HG02610 (cell line): Measurements from ENCODE around the gene SLC16A2.
"Not testable (repeated sequence)": the region's sequence is repeated elsewhere in the genome, so short reads cannot be mapped to it uniquely, and the experiment has no call there.

Experiments used
- ATAC-seq: cut with Tn5 transposase; IDR thresholded peaks from one replicate; pipeline ENCODE4 v1.9.1; 2021; ENCODE audit warnings: mild to moderate bottlenecking, moderate library complexity; ENCODE audit not compliant: unreplicated experiment

Gene SLC16A2

DNA sequence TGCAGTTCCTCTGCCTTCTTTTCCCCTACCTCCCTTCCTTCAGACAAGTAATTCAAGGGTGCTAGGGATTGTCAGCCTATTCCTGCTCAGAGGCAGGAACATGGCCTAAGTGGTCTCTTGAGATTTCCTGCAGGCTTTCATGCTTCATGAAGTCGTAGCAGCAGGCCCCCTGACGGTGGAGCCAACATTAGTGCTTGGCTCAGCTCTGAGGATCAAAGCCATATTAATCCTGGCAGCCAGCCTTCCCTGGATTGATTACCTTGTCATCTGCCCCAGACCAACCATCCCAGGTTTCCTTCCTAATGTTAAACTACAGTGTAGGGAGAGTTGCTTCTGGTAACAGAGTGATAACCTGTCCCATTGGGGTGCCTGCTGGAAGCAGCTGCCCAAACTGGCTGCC lies 84.1 kb downstream of the SLC16A2 start:
- no peak for ATAC-seq

DNA sequence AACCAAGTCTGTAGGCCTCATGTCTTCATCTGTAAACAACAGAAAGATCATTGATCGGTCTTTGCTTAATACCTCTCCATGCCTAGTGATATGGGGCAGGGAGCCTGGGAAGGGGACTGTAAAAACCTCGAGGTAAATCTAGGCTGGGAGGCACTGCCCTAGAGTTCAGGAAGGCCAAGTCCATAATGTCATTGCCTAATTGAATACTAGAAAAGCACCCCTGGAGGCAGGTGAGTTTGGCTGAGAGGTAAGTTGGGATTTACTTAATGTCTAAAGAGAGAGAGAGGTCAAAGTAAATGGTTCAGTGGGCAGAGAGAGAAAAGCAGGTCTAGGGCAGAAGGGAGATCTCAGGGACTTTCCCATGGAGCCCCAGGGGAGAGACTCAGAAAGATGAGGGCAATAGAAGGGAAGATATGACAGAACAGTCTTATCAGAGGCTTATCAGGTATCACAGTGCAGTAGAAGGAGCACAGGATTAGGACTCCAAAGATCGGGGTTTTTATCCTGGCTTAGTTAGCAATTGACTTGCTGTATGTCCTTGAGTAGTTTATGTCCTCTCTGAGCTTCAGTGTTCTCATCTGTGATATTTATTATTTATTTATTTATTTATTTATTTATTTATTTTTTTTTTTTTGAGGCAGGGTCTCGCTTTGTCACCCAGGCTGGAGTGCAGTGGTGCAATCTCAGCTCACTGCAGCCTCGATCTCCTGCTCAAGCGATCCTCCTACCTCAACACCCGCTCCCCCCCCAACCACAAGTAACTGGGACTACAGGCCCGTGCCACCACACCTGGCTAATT lies 85.2 kb downstream of the SLC16A2 start:
- ATAC-seq: peak; percentile 97

DNA sequence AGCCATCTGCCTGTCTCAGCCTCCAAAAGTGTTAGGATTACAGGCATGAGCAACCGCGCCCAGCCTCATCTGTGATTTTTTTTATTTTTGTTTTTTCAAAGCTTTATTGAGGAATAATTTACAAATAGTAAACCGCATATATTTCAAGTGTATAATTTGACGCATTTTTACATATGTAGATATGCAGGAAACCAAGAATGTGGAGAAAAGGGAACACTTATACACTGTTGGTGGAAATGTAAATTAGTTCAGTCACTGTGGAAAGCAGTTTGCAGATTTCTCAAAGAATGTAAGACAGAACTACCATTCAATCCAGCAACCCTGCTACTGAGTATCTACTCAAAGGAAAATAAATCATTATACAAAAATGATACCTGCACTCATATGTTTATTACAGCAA lies 85.9 kb downstream of the SLC16A2 start:
- ATAC-seq: no peak

DNA sequence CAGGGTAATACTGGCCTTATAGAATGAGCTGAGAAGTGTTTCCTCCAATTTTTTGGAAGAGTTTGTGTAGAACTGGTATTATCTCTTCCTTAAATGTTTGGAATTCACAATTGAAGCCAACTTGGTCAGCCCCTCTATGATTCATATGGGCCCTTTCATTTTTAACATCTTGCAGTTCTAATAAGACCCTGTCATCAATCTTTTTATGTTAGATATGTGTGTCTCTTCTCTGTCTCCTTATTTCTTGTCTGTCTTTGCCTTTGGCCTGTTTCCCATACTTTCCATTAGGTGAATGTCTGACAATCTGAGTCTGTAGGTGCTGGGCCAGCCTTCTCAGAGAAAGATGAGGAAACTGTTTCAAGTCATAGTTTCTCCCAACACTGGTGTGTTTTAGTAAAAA lies 88.7 kb downstream of the SLC16A2 start:
- ATAC-seq: peak; percentile 2

DNA sequence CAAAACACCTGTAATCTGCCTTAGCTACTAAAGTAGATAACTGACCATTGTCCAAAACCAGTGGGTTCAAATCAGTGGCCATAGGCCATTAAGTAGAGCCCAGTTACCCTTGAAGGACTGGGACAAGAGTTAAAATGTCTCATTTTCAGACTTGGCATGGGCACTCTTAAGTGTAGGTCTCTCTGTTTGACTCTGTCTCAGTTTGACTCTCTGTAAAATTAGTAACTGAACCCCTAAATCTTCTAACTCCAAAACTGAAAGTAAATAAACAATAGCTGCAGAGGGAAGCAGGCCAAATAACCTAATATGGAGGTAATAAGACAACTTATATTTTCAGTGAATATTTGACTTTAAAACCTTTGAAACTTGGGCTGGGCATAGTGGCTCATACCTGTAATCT lies 89.1 kb downstream of the SLC16A2 start:
- peak; percentile 49 for ATAC-seq

DNA sequence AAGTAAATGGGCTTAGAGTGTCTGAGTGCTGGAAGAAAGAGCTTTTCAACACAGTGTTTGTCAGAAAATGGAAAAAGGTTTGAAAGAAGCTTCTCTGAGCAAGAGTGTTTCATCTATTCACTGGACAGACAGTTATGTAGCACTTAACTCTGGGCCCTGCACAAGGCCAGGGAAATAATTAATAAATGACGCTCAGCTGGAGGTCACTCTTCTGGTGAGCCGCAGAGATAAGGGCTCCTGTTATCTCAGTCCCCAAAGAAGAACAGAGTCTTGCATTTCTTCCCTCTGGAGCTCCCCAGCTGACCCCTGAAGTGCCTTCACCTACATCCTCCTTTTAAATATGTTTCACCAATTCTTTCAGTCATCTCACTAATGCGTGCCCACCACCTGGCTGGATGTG lies 90.4 kb downstream of the SLC16A2 start:
- ATAC-seq: no peak

DNA sequence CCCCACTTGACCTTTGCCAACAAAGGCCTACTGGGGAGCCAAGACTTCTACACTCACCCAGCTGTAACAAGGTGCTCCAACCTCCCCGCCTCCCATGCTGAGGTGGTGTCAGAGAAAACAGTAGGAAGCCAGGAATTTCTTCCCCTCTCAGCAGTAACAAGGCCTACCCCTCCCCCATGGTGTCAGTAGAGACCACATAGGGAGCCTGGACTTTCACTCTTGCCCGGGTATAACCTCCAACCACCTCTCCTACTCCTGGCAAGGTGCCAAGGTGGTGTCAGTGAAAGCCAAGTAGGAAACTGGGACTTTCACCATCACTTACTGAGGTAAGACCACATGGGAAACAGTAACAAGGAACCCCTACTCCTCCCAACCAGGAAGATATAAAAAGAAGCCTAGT lies 93.1 kb downstream of the SLC16A2 start:
- ATAC-seq: no peak

DNA sequence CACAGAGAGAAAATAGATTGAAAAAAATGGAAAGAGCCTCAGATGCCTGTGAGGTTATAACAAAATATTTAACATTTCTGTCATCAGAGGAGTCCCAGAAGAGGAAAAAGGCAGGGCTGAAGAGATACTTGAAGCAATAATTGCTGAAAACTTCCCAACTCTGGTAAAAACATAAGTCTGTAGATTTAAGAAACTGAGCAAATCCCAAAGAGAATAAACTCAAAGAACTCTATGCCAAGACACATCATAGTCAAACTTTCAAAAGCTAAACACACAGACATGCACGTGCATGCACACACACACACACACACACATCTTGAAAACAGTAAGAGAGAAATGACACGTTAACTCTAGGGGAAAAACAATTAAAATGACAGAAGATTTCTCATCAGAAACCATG lies 94.1 kb downstream of the SLC16A2 start:
- no peak for ATAC-seq

DNA sequence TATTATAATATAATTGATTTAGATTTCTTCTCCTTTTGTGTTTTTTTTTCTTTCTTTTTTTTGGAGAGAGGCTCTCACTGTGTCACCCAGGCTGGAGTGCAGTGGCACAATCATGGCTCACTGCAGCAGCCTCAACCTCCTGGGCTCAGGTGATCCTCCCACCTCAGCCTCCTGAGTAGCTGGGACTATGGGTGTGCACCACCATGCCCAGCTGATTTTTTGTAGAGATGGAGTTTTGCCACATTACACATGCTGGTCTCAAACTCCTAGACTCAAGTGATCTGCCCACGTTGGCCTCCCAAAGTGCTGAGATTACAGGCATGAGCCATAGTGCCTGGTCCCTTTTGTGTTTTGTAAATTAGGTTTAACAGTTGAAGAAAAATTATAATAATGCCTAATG lies 94.7 kb downstream of the SLC16A2 start:
- ATAC-seq: not testable (repeated sequence)

DNA sequence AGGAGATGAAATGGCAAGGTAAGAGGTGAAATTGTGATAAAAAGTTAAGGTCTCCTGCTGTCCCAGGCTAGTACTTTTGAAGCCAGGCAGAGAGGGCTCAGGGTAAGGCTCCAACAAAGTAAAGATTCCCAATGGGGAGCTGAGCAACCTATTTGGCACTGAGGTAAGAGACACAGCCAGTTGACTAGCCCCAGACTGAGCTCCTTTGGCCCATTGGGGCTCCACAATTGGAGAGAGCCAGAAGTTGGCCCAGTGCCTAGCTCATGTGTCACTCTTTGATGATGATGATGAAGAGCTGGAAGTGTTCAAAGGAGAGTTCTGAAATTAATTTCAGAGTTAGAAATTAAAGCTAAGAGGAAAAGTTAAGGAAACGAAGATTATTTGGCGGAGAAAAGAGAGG lies 98.6 kb downstream of the SLC16A2 start:
- no peak for ATAC-seq

DNA sequence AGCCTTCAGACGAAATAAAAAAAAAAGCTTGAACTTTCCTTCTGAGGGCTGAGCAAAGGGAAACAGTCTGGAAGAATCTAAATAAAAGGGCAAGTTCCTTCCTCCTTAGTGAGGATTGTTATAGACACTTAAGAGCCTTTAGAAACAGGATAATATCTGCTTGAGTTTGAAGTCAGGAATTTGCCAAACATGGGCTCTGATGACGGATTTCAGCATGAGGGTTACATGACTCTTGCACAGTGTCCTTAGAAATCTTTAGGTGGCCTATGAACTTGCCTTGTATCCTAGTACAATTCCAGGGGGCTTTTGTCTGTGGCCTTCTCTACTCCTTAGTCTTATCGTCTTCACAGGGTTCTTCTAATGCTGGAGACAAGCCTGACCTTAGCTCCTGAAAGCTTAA lies 99.0 kb downstream of the SLC16A2 start:
- no peak for ATAC-seq

DNA sequence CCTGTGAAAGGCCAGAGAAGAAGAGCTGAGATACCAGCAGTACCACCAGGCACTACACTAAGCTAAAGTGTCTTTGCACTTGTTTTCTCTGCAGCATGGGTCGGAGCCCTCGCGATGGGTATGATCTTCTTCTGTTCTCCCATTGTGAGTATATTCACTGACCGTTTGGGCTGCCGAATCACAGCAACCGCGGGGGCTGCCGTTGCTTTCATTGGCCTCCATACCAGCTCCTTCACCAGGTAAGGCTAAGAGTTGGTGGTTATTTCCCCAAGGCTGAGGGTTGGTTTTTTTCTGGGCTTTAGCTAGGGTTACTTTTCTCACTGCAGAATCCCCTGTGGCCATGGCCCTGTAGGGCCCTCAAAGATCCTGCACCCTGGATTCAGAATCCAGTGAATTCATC lies 99.6 kb downstream of the SLC16A2 start:
- no peak for ATAC-seq

DNA sequence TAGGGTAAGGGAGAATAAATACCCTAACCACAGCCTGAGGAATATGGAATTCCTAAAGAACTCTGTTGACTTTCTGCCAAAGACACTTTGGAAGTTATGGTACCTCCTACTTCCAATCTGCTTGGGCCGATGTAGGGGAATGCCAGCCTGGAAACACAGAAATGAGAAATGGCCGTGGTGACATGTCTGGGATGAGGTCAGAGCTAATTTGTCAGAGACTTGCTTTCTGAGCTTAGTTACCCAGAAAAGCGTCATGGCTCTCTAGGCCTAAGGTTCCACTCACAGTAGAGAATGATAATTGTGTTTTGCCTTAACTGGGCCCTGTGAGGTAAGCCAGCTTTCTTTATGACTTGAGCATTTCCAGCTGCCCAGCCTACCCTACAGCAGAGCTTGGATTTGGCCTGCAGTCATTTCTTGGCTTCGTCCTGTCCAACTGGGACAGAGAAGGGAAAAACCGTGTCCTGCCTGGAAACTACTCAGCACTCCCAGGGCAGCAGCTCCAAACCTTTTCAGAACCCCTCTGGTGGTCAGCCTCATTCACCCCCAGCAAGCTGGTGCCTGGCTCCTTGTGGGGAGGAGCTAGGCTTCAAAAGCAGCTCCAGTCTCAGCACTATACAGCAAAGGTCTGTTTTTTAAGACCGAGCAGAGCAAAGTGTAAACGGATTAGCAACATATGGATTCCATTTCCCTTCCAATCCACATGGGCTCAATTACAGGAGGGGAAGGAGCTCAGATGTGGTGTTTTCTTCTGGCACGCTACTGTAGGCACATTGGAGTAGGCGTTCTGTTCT lies 100.9 kb downstream of the SLC16A2 start:
- ATAC-seq: no peak

DNA sequence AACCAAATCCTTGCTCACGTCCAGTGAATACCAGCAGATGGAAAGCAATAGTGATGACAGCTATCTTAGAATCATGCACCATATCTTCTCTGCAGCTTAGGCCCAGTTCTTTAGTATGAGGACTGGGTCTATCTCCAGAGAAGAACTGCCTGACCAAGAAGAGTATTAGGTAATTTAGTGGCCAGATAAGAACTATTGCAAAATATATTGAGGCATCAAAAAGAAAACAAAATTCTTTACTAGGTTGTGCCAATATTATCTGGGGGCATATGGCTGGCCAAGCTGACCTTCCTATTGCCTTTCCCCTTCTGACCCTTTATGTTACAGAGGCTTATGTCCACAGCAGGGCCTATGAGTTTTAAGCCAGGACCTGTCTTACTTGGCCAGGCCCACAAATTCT lies 101.9 kb downstream of the SLC16A2 start:
- ATAC-seq: no peak

DNA sequence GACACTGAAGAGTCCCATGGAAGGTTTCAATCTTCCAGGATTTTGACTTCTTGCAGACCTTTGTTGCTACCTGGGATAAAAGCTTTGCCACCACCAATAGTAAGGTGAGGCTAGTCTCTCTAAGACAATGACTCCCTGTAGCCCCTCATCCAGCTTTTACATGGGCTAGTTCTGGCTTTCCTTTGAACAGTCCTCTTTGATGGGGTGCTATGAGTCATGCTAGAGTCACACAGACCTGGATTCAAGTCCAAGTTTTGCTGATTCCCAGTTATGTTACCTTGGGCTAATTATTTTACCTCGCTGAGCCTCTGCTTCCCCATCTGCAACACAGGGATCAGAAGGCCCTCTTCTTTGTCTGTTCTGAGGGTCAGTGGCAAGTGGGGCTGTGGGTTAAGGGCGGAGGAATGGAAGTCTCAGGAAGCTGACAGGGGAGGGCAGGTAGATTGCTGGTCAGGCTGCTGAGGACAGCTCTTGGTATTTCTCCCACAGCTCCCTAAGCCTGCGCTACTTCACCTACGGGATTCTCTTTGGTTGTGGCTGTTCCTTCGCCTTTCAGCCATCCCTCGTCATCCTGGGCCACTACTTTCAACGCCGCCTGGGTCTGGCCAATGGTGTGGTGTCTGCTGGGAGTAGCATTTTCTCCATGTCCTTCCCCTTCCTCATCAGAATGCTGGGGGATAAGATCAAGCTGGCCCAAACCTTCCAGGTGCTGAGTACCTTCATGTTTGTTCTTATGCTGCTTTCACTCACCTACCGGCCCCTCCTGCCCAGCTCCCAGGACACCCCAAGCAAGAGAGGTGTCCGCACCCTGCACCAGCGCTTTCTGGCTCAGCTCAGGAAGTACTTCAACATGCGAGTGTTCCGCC lies 102.8 kb downstream of the SLC16A2 start:
- ATAC-seq: no peak

DNA sequence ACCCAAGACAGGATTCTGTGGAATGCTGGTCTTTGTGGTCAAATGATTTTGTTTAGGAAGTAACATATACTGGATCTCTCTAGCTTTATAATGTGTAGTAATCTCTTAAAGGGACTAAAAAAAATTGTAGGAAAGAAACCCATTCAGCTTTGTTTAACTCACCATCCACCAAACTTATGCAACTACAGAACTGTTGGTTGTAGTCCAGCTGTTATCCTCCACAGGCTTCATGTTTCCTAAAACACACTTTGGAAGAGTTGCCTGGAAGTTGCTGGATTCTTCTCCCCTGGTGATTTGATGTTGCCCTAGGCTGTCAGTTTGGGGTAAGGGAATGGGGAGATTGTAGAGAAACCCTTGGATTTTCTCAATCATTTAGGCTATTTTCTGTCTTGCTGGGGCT lies 103.8 kb downstream of the SLC16A2 start:
- ATAC-seq: no peak

DNA sequence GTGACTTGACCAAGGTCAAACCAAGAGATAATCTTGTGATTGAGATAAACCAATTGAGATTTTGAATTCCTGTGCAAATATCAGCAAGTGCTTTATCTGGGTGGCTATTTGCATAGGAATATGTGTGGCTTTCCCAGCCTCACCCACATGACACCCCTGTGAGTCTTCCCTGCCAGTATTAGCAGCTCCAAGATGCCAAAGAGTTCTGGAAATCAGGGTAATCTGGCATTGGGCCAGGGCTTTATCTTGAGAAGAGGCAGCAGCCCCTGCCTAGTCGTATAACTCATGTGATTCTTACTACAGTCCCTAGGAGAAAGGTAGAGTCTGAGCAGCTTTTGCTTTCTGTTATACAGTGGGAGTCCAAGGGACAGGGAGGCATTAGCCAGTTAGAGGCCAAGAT lies 105.5 kb downstream of the SLC16A2 start:
- no peak for ATAC-seq

DNA sequence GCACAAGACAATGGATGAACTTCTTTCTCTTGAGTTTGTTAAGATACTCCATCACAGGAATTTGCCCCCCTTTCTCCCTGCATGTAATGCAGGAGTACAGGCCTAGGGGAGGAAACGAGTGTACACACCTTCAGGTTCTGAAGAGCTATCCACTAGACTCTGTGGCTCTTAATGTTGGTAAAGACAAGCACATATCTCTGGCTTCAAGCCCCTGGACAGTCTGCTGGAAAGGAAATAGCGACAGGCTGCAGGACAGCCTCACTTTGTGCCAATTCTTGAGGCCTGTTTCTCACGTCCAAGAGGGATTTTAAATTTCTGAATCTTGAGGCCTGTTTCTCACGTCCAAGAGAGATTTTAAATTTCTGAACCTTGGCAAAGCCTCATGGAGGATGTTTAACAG lies 106.1 kb downstream of the SLC16A2 start:
- no peak for ATAC-seq

DNA sequence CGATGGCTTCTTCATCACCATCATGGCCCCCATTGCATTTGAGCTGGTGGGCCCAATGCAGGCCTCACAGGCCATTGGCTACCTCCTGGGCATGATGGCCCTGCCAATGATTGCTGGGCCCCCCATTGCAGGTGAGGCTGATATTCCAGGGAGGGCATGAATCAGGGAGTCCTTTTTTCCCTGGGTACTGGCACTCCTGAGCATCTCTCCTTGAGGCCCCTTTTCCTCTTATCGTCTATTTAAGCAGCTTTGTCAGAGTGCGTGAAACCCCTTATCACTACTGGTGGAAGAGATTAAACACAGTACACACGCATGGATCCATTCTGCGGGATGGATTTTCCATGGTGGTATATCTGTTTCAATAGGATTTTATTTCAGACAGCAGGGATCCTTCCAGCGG lies 108.0 kb downstream of the SLC16A2 start:
- ATAC-seq: no peak

DNA sequence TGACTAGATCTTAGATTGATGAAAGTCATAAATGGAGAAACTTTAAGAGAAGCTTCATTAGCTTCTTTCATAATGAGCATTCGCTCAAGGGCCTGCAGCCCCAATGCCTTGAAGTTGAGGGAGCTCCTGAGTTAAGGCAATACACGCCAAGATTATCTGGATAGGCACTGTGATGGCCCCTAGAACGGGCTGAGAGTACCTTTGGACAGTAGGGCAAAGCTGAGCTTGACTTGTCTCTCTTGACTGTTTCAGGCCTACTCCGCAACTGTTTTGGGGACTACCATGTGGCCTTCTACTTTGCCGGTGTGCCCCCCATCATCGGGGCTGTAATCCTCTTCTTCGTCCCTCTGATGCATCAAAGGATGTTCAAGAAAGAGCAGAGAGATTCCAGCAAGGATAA lies 109.8 kb downstream of the SLC16A2 start:
- no peak for ATAC-seq

DNA sequence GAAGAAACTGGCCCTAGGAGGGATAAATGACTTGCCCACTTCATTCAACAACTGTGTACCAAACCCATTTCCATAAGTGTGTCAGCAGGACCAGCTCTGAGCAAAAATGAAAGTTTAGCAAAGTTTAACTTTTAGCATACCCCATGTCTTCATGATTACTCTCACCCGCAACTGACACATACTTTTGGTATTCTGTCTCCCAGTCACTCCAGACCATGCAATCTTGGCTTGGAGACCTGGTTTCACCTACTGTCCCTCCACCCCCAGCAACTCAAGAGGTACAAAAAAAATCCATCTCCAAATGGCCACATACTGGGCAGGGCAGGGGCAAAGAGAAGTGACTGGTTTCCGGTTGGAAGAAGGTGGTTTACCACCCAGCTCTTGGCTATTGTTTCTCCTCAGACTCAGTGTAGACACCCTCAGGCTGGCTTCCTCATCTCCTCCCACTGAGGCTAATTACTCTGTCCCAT lies 113.3 kb downstream of the SLC16A2 start:
- peak; percentile 88 for ATAC-seq

DNA sequence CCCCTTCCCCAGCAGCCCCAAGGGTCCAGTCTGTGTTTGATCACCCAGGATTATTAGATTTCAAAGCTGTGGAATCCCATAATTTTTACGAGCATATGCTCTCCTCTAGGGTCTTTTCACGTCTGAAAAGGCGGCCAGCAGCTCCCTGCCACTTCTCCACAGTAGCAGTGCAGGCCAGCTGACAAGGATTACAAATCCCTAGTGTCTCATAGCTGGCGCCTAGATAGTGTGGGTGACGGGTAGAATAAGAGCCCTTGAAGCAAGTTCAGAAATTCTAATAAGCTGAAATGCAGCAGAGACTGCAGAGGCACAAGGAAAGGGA lies 113.8 kb downstream of the SLC16A2 start:
- ATAC-seq: no peak
